A673 (cell line): ENCODE measurements around the gene GAK. TPM values are rescaled to one million over a fixed set of nuclear protein-coding genes. Genes with fewer than 3 reads are reported as not detected.
A peak's percentile ranks its signal among the peaks of the same experiment; 100 is the strongest.

Source experiments
- BruUV-seq: library from RNA; stranded (reverse); fragments of 400-500 nt; replicated peaks from 2 replicates; lab custom pipeline; 2021; lab: Mats Ljungman, UMichigan
- CTCF ChIA-PET: fragments of 300-600 bp; sonication (Branson Sonifier 250); formaldehyde crosslinking; loops from one replicate; lab custom pipeline; 2022; ENCODE audit warnings: antibody characterized with exemption; lab: Charles Lee
- POLR2A ChIA-PET: fragments of 300-600 bp; sonication (Branson Sonifier 250); formaldehyde crosslinking; loops from one replicate; lab custom pipeline; 2022; ENCODE audit warnings: antibody characterized with exemption; ENCODE audit not compliant: low non-redundant PET; lab: Charles Lee
- DNase-seq: peaks from one replicate; pipeline ENCODE4 v3.0.0-alpha.2; 2015; ENCODE audit warnings: low spot score
- H3K27ac ChIP-seq: fragments of 200-600 bp; sonication (generic); 2 replicates; pipeline ENCODE4 v1.5.1; 2016; ENCODE audit warnings: mixed run types, low read depth, mild to moderate bottlenecking, mixed read lengths, antibody characterized with exemption, low read length; ENCODE audit not compliant: poor library complexity, severe bottlenecking
- H3K27me3 ChIP-seq: fragments of 200-600 bp; sonication (generic); replicated peaks from 2 replicates; pipeline ENCODE4 v1.6.1; 2017; ENCODE audit warnings: mixed run types, low read depth, mild to moderate bottlenecking, mixed read lengths, antibody characterized with exemption, low read length; ENCODE audit not compliant: insufficient read depth, poor library complexity
- H3K36me3 ChIP-seq: fragments of 200-600 bp; sonication (generic); 2 replicates; pipeline ENCODE4 v1.6.1; 2016; ENCODE audit warnings: mixed run types, mild to moderate bottlenecking, mixed read lengths, antibody characterized with exemption, low read length; ENCODE audit not compliant: insufficient read depth, poor library complexity, severe bottlenecking
- H3K4me1 ChIP-seq: fragments of 200-600 bp; sonication (generic); 2 replicates; pipeline ENCODE4 v1.6.1; 2017; ENCODE audit warnings: mixed run types, mild to moderate bottlenecking, mixed read lengths, antibody characterized with exemption, low read length; ENCODE audit not compliant: insufficient read depth, poor library complexity, severe bottlenecking
- H3K4me3 ChIP-seq: fragments of 200-600 bp; sonication (generic); 2 replicates; pipeline ENCODE4 v1.5.1; 2016; ENCODE audit warnings: low read depth, mixed run types, mild to moderate bottlenecking, mixed read lengths, low read length; ENCODE audit not compliant: poor library complexity, severe bottlenecking
- H3K9me3 ChIP-seq: fragments of 200-600 bp; sonication (generic); 2 replicates; pipeline ENCODE4 v1.6.1; 2016; ENCODE audit warnings: mixed run types, low read depth, mild to moderate bottlenecking, mixed read lengths, antibody characterized with exemption, low read length; ENCODE audit not compliant: poor library complexity, severe bottlenecking
- EZH2 ChIP-seq: fragments of 200-600 bp; sonication (generic); IDR thresholded peaks from 2 replicates; pipeline ENCODE4 v1.6.1; 2017; ENCODE audit warnings: borderline replicate concordance, low read depth, mild to moderate bottlenecking, mixed read lengths, antibody characterized with exemption, low read length; ENCODE audit not compliant: poor library complexity, severe bottlenecking
- intact Hi-C: fragments of 100-400 bp; cut with micrococcal nuclease; formaldehyde crosslinking; loops from one replicate; pipeline ENCODE4 v1.10.0; 2022; ENCODE audit not compliant: unreplicated experiment
- total RNA-seq: library from RNA; stranded (reverse); gene quantifications from 2 replicates; pipeline ENCODE4 v1.2.3, GENCODE V29; 2021
- TF ChIP-seq, protein P1 (sequence below): fragments of 300-800, 200-600 bp; sonication (generic); conservative IDR thresholded peaks from 2 replicates; pipeline ENCODE4 v1.5.1; 2017; ENCODE audit warnings: low read depth, mild to moderate bottlenecking, antibody characterized with exemption, low read length, moderate library complexity, mixed read lengths

Gene GAK
- total RNA-seq, 1 experiment from 2014 or later: 96.2 TPM

DNA sequence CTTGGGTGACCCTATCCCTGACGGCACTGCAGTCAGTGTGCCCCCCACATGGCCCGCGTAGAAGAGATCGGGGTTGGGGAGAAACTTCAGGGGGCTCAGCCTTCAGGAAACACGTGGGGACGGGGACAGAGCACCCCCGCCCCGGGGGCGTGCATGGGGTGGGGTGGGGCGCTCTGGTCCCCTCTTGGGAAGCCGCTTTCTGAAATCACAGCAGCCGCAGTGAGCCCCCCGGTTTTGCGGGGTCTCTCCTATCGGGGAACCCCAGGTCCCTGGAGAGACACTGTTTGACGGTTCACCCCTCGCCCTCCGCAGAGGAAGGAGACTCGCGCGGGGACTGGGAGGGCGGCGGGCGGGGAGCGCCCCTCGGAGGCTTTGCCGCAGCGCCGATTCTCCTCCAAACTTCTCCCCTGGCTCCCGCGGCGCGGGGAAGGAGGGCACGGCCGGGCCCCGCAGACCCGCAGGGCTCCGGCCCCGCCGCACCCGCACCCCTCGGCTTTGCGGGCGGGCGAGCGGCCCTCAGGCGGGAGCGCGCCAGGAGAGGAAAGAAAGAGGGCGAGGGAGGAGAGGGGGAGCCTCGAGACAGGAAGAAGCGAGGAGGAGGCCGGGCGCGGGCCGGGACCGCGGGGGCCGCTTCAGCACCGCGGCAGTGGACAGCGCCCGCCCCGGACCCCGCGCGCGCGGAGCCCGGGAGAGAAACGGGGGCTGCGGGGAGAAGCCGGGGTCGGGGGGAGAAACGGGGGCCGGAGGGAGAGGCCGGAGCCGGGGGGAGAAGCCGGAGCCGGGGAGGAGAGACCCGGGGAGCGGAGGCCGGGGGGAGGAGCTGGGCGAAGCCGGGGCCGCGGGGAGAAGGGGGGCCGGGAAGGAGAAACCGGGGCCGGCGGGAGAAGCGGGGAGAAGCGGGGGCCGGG lies 106.8 kb downstream of the GAK start:
- no peak overlapping the region for H3K27ac ChIP-seq
- CTCF ChIA-PET: no interaction called here
- no TSS peak for BruUV-seq

DNA sequence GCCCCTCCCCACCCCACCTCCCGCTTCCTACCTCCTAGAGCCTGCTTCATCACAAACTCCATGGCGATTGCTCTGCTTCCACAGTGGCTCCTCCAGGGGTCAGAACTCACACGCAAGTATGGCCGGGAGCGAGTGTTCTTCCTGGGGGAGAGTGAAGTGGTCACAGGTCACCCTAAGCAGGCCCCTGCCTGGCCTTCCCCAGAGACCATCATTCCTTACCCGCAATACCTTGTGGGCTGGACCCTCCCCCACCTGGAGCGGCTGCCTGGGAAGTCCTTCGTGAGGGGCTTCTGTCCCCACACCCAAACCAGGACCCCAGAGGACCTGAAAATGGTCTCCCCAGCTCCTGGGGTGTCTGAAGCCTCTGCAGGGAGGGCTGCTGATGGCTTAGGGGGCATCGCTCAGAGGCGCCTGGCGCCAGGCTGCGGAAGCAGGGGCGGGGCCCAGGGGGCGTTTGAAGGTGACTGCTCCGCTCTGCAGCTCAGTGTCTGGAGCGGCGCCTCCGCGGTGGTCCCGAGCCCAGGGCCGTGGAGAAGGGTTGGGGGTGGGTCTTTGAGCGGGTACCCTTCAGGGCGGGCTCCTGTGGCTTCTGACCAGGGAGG lies 107.6 kb downstream of the GAK start:
- Histone ChIP-seq H3K36me3 (no peaks in the 10 kb centered on the region), H3K27ac (no peak overlapping the region), H3K4me3 (no peak overlapping the region), H3K27me3 (peaks cover 15% of the 10 kb centered on the region), H3K9me3 (no peaks in the 10 kb centered on the region), H3K4me1 (peaks cover 6% of the 10 kb centered on the region)
- BruUV-seq: no TSS peak
- CTCF ChIA-PET: no interaction called here
- POLR2A ChIA-PET: no interaction called here
- TF ChIP-seq, protein P1, sequence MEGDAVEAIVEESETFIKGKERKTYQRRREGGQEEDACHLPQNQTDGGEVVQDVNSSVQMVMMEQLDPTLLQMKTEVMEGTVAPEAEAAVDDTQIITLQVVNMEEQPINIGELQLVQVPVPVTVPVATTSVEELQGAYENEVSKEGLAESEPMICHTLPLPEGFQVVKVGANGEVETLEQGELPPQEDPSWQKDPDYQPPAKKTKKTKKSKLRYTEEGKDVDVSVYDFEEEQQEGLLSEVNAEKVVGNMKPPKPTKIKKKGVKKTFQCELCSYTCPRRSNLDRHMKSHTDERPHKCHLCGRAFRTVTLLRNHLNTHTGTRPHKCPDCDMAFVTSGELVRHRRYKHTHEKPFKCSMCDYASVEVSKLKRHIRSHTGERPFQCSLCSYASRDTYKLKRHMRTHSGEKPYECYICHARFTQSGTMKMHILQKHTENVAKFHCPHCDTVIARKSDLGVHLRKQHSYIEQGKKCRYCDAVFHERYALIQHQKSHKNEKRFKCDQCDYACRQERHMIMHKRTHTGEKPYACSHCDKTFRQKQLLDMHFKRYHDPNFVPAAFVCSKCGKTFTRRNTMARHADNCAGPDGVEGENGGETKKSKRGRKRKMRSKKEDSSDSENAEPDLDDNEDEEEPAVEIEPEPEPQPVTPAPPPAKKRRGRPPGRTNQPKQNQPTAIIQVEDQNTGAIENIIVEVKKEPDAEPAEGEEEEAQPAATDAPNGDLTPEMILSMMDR: no peak
- no peak for TF ChIP-seq EZH2
- intact Hi-C loops: no loop called here
- no peak for DNase-seq

More for the DNA sequence above, 106.8 kb downstream of the GAK start:
- Histone ChIP-seq H3K36me3 (no peaks in the 10 kb centered on the region), H3K9me3 (no peaks in the 10 kb centered on the region), H3K4me1 (peaks cover 6% of the 10 kb centered on the region), H3K4me3 (peak overlapping the region; percentile 46), H3K27me3 (peaks cover 15% of the 10 kb centered on the region)
- peak; percentile 54 for TF ChIP-seq EZH2
- TF ChIP-seq, protein P1: no peak
- POLR2A ChIA-PET: no interaction called here
- intact Hi-C loops: no loop called here
- DNase-seq: peak; percentile 39

DNA sequence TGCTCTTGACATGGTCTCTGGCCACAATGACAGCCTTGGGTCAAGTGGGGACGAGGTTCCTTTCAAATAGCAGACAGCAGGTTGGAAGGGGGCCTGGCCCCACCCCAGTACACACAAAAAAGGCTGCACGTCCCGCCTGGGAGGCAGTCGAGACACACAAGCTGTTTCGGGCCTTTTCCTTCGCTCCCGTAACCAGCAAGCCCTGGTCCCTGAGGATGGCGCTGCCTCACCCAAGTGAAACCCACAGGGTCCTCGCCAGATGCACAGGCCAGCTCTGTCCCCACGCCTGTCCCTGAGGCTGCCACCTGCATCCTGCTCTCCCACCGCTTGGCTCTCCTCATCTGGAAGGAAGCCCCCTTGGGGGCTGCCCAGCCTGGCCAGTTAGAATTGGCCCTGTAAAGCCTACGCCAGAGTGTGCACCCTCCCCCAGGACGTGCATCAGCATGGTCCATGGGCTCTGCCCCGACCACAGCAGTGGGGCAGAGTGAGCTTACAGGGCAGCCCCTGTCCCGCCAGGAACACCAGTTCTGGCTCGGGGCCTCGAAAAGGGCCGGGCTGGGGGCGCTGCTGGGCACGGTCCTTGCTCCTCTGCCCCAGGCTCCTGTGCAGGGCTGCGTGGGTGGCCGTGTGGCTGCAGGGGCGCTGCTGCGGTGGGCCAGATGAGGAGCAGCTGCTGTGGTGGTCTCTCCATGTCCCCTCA lies 108.2 kb downstream of the GAK start:
- CTCF ChIA-PET: no interaction called here
- TF ChIP-seq, protein P1: no peak
- TF ChIP-seq EZH2: no peak
- BruUV-seq: no TSS peak
- no peak overlapping the region for H3K27ac ChIP-seq
- POLR2A ChIA-PET: no interaction called here
- no peak for DNase-seq
- peaks cover 15% of the 10 kb centered on the region for H3K27me3 ChIP-seq
- H3K4me1 ChIP-seq: peaks cover 6% of the 10 kb centered on the region
- intact Hi-C loops: no loop called here
- H3K36me3 ChIP-seq: no peaks in the 10 kb centered on the region
- H3K4me3 ChIP-seq: no peak overlapping the region
- H3K9me3 ChIP-seq: no peaks in the 10 kb centered on the region
